GM20000 (cell line): ENCODE data around the gene FEZF2.

Source experiments
- DNase-seq: peaks from one replicate; pipeline ENCODE4 v3.0.0; 2012; ENCODE audit warnings: low spot score
- CTCF ChIP-seq: IDR thresholded peaks from 2 replicates; pipeline ENCODE4 v1.5.1; 2012; ENCODE audit warnings: mild to moderate bottlenecking, control low read depth; ENCODE audit errors: extremely low read depth, missing control alignments

Gene FEZF2

DNA sequence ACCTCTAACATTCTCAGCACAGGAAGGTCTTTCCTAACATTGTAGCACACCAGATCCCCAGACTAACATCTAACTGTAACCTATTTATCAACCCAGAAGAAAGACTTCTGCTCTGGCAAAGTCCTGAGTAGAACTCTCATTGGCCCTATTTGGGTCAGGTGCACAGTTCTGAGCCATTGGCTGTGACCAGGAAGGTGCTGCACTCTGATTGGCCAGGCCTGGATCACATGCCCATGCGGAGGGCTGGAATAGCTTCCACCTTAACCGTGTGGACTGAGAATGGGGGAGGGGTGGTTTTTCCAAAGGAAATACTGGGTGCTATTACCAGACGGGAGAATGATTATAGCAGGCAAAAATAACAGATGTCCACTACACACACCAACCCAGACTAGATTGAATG, 11.5 kb downstream of the FEZF2 start:
- no peak for DNase-seq
- no peak for TF ChIP-seq CTCF

GRCh38 chr3:62361261-62361660, 12.1 kb downstream of the FEZF2 start:
- TF ChIP-seq CTCF: no peak
- no peak for DNase-seq

GRCh38 chr3:62359531-62359930, 13.8 kb downstream of the FEZF2 start:
- no peak for TF ChIP-seq CTCF
- no peak for DNase-seq

GRCh38 chr3:62356356-62356755, 17.0 kb downstream of the FEZF2 start:
- TF ChIP-seq CTCF: no peak

DNA sequence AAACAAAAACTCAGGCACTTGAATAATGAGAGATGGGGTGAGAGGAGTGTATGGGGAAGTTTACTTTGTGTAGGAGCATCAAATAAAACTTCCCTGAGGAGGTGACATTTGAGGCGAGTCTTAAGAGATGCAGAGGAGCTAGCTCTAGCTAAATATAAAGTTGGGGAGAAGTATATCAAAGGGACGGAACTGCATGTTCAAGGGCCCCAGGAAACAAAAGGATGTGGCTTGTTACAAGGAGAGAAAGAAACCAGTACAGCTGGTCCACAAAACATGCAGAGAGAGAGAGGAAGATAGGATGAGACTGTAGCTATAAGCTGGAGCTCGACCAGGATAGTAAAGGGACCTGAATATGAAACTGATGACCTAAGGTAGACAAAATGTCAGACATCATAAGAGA, 17.6 kb downstream of the FEZF2 start:
- TF ChIP-seq CTCF: no peak
- no peak for DNase-seq

More at GRCh38 chr3:62356356-62356755, 17.0 kb downstream of the FEZF2 start:
- no peak for DNase-seq

GRCh38 chr3:62343755-62344154, 29.6 kb downstream of the FEZF2 start:
- no peak for DNase-seq
- no peak for TF ChIP-seq CTCF

DNA sequence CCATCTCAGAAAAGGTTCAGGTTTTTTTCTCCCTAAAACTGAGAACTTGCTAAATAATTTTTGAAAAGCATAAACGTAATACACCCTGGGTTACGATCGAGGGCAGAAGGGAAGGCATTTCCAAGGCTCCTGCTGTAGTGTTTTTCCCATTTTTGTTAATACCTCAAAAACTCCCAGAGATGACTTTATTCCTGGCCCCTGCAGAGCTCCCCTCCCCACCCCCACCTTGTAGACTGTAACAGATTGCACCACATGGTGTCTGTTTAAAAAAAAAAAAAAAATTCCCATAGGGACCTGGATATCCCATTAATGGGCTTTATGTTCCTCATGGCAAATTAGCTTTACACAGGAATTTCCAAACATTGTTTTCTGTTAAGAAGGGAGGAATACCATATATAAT, 38.2 kb downstream of the FEZF2 start:
- DNase-seq: no peak
- TF ChIP-seq CTCF: no peak
